AML-193 (cell line): Measurements from ENCODE around the gene LRIG2.
"Not testable (repeated sequence)": the region's sequence is repeated elsewhere in the genome, so short reads cannot be mapped to it uniquely, and the experiment has no call there.

Source experiments
- DNase-seq, 2 experiments: peaks; one replicate each; lab custom pipeline; 2025; lab: John Stamatoyannopoulos, UW

LRIG2 gene

GRCh38 chr1:113063456-113063855 lies 9.5 kb upstream of the LRIG2 start:
- DNase-seq = not testable (repeated sequence)

GRCh38 chr1:113072141-113072756 lies 749 bp upstream of the LRIG2 start:
- no peak for DNase-seq

GRCh38 chr1:113073479-113073950 lies 517 bp downstream of the LRIG2 start:
- no peak for DNase-seq

- DNase-seq = no peak
These were observed 1.2 kb downstream of the LRIG2 start for GRCh38 chr1:113074237-113074636.

DNA sequence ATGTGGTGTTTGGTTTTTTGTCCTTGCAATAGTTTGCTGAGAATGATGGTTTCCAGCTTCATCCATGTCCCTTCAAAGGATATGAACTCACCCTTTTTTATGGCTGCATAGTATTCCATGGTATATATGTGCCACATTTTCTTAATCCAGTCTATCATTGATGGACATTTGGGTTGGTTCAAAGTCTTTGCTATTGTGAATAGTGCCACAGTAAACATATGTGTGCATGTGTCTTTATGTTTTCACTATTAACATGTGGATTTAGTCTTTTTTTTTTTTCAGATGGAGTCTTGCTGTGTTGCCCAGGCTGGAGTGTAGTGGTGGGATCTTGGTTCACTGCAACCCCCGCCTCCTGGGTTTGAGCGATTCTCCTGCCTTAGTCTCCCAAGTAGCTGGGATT lies 5.0 kb downstream of the LRIG2 start:
- DNase-seq = not testable (repeated sequence)

DNA sequence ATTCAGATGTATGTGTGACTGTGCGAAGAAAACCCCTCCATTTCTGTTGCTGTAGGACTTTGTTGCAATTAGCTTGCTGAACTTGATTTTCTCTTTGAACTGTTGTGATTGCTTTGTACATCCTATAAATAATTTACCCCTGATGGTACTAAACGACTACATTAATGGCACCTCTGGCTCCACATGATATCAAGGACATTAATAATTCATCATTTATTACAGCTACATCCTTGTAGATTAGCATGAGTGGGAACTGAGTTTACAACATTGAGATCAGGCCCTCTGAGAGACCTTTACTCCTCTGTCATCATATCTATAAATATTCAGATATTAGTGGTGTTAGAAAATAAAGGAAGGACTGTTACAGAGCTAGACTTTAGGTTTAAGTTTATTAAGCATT lies 13.5 kb downstream of the LRIG2 start:
- DNase-seq = no peak

DNA sequence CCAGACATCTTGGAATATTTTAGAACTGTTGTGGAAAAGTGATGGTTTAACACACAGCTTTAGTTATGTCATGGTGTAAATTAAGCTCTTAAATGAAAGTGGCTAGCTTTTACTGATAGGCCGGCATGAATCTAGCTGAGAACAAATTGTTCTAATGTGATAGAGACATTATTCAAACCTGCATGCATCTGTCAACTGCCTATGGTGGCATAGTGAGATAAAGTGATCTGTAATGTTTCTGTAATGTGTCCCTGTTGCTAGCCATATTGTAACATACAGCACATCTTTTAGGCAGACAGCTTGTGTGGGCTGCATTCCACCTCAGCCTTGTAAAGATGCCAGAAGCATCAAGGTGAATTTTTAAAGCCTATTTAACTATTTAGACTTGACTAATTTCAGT lies 16.0 kb downstream of the LRIG2 start:
- no peak for DNase-seq

DNA sequence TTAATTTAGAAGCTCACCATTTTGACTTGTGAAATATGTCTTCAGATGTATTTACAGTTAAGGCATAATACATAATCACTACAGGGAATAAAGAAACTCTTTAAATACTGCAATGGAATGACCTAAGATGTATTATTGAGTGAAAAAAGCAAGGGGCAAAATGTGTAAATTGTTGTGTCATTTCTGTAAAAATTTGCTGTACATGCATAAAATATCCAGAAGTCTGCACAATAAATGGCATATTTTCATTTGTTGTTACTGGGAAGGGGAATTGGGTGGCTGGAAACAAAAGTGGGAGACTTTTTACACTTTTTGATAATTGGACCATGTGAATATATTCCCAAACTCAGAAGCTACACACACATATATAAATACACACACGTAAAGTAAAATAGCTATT lies 17.1 kb downstream of the LRIG2 start:
- no peak for DNase-seq

GRCh38 chr1:113091988-113092594 lies 19.1 kb downstream of the LRIG2 start:
- no peak for DNase-seq

GRCh38 chr1:113094506-113094905 lies 21.5 kb downstream of the LRIG2 start:
- DNase-seq = no peak

DNA sequence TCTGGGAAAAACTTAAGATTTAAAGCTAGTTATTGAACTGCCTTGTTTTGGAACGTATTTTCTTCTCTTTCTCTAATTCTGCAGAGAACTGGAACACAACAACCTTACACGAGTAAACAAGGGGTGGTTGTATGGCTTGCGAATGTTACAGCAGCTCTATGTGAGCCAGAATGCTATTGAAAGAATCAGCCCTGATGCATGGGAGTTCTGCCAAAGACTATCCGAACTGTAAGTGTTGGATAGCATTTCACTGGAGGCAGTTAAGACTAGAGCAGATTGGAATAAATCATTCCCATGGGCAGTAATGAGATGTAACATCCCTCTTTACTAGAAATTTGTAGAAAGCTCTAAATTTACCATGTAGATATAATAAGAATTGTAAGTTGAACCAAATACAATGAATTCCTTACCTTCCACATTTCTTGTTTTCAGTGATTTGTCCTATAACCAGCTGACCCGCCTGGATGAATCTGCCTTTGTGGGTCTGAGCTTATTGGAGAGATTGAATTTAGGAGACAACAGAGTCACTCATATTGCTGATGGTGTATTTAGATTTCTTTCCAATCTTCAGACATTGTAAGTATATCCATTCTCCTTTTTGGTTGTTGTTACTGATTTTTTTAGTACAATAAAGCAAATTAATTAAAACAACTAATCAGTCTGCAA lies 22.9 kb downstream of the LRIG2 start:
- no peak for DNase-seq

DNA sequence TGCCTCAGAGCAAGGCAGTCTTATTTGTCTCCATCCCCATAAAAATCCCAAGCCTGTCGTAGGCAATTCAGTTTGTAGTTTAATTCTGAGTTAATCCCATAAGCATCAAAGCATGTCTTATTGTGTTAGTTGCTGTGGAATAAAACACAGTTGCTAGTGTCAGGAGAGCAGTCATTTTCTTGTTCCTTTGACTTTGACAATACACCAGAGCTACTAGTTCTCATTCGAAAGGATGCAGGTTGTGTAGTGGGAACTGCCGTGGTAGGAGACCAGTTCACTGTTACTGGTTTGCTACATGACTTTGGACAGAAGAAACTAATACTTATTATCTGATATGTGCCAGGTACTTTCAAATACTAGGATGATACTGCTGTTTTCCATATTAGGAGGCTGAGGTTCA lies 23.5 kb downstream of the LRIG2 start:
- DNase-seq = no peak

DNA sequence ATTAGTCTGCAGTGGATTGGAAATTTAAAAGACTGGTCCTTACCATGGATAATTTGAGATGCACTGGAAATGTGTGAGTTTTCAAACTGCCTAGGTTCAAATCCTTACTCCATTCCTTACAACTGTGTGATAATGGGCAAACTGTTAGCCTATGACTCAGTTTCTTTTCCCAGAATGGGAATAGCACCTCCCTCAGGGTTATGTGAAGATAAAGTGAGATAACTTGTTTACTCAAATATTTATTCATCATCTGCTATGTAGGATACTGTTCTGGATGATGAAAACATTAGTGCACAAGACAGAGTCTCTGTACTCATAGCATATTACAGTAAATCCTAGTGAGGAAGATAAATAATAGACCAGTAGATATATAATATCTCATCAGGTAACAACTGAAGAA lies 28.6 kb downstream of the LRIG2 start:
- DNase-seq = no peak

DNA sequence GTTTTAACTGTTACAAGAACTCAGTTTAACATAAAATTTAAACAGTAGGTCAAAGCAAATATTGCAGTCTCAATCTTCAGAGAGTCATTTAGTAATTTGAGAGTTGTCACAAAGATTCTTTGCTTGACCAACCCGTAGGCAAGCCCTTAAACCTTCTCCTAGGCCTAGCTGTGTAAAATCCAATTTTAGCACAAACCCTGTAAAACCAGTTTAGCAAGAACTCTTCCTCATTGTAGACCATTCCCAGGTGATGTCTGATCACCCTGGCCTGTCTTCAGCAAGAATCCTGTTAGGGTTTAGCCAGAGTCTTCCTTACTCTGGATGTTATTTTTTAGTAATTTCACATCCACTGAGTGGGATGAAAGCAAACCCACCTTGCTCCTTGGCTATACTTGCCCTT lies 30.1 kb downstream of the LRIG2 start:
- DNase-seq = no peak

GRCh38 chr1:113103977-113104376 lies 31.0 kb downstream of the LRIG2 start:
- DNase-seq = no peak

DNA sequence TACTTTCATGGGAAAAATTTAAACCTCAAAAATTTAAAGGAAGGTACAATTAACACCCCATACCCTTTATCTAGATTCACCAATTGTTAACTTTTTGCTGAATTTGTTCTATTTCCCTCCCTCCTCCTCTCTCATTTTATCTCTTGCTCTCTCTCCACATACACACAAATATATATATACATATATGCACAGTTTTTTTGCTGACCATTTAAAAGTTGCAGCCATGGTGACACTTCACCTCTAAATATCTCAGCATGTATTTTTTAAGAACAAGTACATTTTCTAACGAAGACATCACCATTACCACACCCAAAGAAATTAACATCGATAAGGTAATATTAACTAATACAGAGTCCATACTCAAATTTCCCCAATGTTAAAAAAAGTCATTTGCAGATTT lies 33.9 kb downstream of the LRIG2 start:
- DNase-seq = no peak

GRCh38 chr1:113109908-113110554 lies 37.0 kb downstream of the LRIG2 start:
- no peak for DNase-seq

GRCh38 chr1:113118266-113118665 lies 45.3 kb downstream of the LRIG2 start:
- DNase-seq = no peak

DNA sequence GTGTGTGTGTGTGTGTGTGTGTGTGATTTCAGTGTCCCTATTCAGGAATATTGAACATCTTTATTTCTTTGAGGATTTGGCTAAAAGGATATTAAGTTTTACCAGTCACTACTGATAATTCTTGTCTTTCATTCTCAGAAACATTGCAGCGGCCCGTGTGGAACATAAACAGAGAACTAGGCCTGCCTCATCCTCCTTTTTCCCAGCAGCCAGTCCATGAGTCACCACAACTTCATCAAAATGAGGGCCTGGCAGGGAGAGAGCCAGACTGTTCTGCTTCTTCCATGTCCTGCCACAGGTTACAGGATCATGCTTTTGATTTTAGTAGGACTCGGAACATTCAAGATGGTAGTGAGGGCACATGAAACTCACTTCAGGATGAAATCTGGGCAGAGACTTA lies 50.7 kb downstream of the LRIG2 start:
- DNase-seq = no peak

DNA sequence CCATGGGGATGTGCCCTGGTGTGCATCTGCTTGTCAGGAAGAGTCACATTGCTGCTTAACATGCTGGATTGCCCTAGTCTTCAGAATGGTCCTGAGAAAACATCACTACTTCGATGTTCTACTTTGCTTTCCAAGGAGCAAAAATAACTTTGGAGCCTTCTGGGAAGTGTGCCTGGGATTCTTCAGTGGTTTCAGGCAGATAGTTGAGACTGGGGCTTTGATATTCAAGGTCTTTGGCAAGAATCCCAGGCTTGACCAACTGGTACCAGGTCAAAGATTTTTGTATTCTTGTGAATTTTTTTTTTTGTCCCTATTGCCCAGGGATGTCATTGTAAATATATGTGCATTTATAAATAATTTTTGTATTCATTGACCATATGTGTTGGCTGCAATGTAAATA lies 51.4 kb downstream of the LRIG2 start:
- no peak for DNase-seq

GRCh38 chr1:113125517-113125916 lies 52.5 kb downstream of the LRIG2 start:
- DNase-seq = no peak

DNA sequence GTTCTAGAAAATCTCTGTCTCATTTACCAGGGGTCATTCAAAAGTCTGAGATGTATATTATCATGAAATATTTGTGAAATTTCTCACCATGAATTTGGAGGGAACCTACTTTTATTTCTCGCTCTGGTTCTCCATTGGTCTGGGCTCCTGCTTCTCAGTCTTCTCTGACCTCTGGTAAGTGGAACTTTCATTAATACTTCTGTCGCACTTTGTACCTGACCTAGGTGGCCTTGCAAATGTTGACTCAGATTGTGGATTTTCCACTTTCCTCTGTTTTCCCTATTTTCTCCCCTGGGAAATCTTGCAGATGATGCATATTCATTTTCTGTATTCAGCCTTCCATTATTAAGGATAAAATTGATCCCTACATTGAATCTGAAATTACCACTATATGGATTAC lies 53.2 kb downstream of the LRIG2 start:
- DNase-seq = no peak

DNA sequence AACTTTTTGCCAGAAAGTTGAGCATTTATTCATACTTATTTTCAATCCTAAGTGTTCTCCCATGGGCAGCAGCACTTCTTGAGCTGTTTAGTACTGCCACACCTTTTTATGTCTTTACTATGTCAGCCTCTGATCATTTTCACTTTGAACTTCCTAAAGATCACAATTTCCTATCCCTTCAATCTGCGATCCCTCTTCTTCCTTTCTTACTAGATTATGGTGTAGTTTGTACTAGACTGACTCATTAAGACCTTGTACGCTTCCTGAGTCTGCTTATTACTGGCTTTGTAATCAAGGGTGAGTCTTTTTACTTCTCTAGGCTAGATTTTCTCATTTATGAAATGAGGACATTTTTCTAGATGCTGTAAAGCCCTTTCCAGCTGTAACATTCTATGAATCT lies 55.1 kb downstream of the LRIG2 start:
- no peak for DNase-seq
